Activated T-cell treated with anti-CD3 and anti-CD28 coated beads, Interleukin-2, amount 50 U/mL, for 72 hours (primary cell): ENCODE results near the gene PIEZO1. TPM values are rescaled to one million over a fixed set of nuclear protein-coding genes. Genes with fewer than 3 reads are reported as not detected.
"Not testable (repeated sequence)": the region's sequence is repeated elsewhere in the genome, so short reads cannot be mapped to it uniquely, and the experiment has no call there.

Experiments
- ATAC-seq, 2 donors: fragments of 150-1000 bp; cut with Tn5 transposase; replicated peaks in 1 of 2; 2 replicates each; pipeline ENCODE4 v1.10.0; 2021; ENCODE audit warnings: moderate library complexity in 2 of 2, mild to moderate bottlenecking in 1 of 2
- DNase-seq, 2 donors: peaks; one replicate each; pipeline ENCODE4 v3.0.0; 2021 to 2022; ENCODE audit warnings: mixed read lengths in 1 of 2
- H3K27ac Mint-ChIP-seq: one replicate; pipeline ENCODE4 v1.8.0; 2022; ENCODE audit warnings: mild to moderate bottlenecking, moderate library complexity, mixed read lengths
- H3K27me3 Mint-ChIP-seq: one replicate; pipeline ENCODE4 v1.8.0; 2022; ENCODE audit warnings: low read depth, mixed read lengths
- H3K36me3 Mint-ChIP-seq, 2 donors: one replicate each; pipeline ENCODE4 v1.8.0; 2022; ENCODE audit warnings: mixed read lengths in 2 of 2, mild to moderate bottlenecking in 1 of 2; ENCODE audit not compliant: insufficient read depth in 2 of 2
- H3K4me1 Mint-ChIP-seq: one replicate; pipeline ENCODE4 v1.8.0; 2022; ENCODE audit warnings: low read depth, mixed read lengths
- H3K4me3 Mint-ChIP-seq, 2 donors: one replicate each; pipeline ENCODE4 v1.8.0; 2022; ENCODE audit warnings: mild to moderate bottlenecking in 2 of 2, mixed read lengths in 2 of 2, moderate library complexity in 2 of 2
- H3K9me3 Mint-ChIP-seq, 2 donors: one replicate each; pipeline ENCODE4 v1.8.0; 2022; ENCODE audit warnings: mixed read lengths in 2 of 2
- total RNA-seq, 2 donors: library from RNA; stranded (reverse); gene quantifications; one replicate each; pipeline ENCODE4 v1.2.3, GENCODE V29; 2022

PIEZO1 gene
- total RNA-seq, 2 donors from 2014 or later = 94.1 to 141 TPM

DNA sequence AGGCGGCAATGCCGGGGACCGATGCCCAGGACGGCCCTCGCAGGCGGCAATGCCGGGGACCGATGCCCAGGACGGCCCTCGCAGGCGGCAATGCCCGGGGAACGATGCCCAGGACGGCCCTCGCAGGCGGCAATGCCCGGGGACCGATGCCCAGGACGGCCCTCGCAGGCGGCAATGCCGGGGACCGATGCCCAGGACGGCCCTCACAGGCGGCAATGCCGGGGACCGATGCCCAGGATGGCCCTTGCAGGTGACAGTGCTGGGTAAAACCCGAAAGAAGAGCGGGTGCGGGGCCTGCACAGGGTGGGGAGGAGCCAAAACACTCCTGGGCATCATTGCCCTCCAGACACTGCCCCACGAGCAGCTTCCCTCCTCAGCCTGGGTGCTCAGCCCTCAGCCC is 38.6 kb upstream of the PIEZO1 start:
- not testable (repeated sequence) for ATAC-seq, H3K36me3 Mint-ChIP-seq, H3K4me3 Mint-ChIP-seq, DNase-seq, H3K27ac Mint-ChIP-seq, H3K27me3 Mint-ChIP-seq, H3K9me3 Mint-ChIP-seq, H3K4me1 Mint-ChIP-seq

DNA sequence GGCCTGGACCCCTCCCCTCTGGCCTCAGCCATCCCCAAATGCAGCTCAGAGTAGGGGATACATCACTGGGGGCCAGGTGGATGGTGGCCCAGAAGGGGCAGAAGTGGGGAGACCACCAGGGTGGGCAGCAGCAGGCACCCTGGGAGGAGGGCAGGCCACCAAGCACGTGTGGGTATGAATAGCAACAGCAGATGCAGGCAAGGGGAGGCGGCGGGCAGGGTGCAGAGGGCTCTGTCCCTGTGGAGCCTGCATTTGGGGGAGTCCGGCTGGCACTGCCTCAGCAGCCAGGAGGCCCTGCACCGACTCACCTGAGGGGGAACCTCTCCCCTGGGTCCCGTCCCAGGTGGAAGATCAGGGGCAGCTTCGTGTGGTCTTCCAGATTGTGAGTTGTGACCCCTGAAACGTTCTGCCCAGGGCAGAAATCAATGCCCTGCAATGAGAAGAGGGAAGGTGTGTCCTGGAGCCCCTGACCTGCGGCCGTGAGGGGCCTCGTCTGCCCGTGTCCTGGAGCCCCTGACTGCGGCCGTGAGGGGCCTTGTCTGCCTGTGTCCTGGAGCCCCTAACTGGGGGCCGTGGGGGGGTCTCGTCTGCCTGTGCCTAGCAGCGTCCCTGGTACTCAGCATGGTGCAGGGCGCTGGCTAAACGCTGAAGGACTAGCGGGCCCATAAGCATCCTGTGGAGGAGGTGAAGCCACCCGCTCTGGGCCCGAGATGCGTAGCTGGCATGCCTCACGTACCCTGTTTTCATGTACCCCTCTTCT is 37.4 kb upstream of the PIEZO1 start:
- no peaks in the 10 kb centered on the region for H3K9me3 Mint-ChIP-seq

DNA sequence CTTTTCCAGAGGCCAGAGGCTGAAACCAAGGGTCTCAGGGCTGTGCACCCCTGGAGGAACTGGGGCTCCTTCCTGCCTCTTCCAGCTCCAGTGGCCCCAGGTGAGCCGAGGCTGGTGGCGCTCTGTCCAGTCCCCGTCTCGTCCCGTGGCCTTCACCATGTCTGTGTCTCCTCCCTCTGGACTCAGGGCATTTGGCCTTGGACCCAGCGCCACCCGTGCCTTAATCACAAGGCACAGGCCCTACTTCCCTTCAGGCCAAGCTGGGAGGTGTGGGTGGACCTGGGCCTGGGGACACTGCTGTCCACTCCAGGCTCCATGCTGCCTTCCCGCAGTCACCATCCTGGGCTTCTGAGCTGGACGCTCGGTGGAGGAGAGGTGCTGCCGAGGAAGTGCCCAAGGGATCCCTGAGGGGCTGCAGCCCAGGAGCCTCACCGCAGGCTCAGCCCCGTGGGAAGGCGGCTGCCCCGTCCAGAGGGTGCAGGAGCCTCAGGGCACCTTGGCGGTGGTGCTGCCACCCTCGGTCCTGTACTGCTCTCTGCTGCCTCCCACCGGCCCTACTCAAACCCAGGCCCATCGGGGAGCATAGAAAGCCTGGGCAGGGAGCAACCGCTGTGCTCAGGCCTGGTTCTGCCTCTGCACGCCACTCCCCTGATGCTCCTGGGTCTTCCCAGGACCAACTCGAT is 36.3 kb upstream of the PIEZO1 start:
- DNase-seq (no peak), ATAC-seq (no peak)
- Mint-ChIP-seq H3K9me3 (no peaks in the 10 kb centered on the region), H3K27ac (no peak overlapping the region), H3K4me3 (no peak overlapping the region), H3K36me3 (no peaks in the 10 kb centered on the region), H3K4me1 (no peaks in the 10 kb centered on the region), H3K27me3 (no peaks in the 10 kb centered on the region)

More for the DNA sequence above, 37.4 kb upstream of the PIEZO1 start:
- Mint-ChIP-seq H3K27ac (no peak overlapping the region), H3K27me3 (no peaks in the 10 kb centered on the region), H3K36me3 (no peaks in the 10 kb centered on the region), H3K4me3 (no peak overlapping the region), H3K4me1 (no peaks in the 10 kb centered on the region)
- ATAC-seq (no peak), DNase-seq (no peak)

DNA sequence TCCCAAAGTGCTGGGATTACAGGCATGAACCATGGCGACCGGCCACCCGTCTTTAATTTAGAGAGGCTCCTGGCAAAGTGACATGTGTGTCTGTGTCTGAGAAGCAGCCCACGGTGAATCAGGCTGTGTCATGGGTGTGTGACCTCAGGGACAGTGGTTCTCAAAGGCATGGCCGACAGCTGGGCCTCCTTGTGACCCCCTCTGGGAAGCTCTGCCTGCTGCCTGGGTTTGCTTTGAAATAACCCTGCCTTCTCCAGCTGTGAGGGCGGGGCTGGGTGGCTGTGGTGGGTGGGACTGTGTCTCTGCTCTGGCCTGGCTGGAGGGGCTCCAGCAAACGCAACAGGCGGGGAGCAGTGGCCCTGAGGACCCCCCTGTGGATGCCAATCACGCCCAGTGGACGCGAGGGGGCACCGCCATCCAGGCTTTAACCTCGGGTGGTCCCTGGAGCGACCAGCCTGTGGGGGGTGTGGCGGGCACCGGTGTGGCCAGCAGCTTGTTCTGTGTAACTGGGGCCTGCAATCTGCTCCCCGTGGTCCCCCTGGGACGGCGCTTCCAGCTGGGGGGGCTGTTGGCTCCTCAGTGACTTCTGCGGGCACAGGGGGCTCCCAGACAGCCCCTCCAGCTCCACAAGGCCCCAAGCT is 35.5 kb upstream of the PIEZO1 start:
- Mint-ChIP-seq H3K4me1 (no peaks in the 10 kb centered on the region), H3K36me3 (no peaks in the 10 kb centered on the region), H3K27ac (no peak overlapping the region), H3K9me3 (no peaks in the 10 kb centered on the region), H3K27me3 (no peaks in the 10 kb centered on the region), H3K4me3 (no peak overlapping the region)
- ATAC-seq = no peak
- no peak for DNase-seq

- no peaks in the 10 kb centered on the region for H3K36me3 Mint-ChIP-seq
- DNase-seq (no peak), ATAC-seq (no peak)
- no peaks in the 10 kb centered on the region for H3K4me1 Mint-ChIP-seq
- H3K27me3 Mint-ChIP-seq = no peaks in the 10 kb centered on the region
- H3K9me3 Mint-ChIP-seq = no peaks in the 10 kb centered on the region
- H3K4me3 Mint-ChIP-seq = no peak overlapping the region
- peak overlapping the region; percentile 68 for H3K27ac Mint-ChIP-seq
Measured at GRCh38 chr16:88819126-88819525, 34.1 kb upstream of the PIEZO1 start.

DNA sequence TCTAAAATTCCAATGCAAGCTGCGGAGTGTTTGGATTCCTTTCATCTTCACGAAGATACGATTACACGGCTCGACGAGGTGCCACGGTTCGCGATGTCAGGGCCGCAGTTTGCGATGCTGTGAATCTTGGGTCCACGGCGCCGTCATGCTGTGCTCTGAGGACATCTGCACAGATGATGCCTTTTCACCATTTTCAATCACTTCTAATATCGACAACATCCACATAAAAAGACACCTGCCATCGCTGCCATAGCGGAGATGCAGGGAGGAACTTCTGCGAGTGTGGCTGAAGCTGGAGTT is 33.5 kb upstream of the PIEZO1 start:
- no peak overlapping the region for H3K27ac Mint-ChIP-seq
- H3K4me3 Mint-ChIP-seq = no peak overlapping the region
- no peaks in the 10 kb centered on the region for H3K27me3 Mint-ChIP-seq
- H3K4me1 Mint-ChIP-seq = no peaks in the 10 kb centered on the region
- no peaks in the 10 kb centered on the region for H3K9me3 Mint-ChIP-seq
- no peak for ATAC-seq
- no peak for DNase-seq
- H3K36me3 Mint-ChIP-seq = no peaks in the 10 kb centered on the region

DNA sequence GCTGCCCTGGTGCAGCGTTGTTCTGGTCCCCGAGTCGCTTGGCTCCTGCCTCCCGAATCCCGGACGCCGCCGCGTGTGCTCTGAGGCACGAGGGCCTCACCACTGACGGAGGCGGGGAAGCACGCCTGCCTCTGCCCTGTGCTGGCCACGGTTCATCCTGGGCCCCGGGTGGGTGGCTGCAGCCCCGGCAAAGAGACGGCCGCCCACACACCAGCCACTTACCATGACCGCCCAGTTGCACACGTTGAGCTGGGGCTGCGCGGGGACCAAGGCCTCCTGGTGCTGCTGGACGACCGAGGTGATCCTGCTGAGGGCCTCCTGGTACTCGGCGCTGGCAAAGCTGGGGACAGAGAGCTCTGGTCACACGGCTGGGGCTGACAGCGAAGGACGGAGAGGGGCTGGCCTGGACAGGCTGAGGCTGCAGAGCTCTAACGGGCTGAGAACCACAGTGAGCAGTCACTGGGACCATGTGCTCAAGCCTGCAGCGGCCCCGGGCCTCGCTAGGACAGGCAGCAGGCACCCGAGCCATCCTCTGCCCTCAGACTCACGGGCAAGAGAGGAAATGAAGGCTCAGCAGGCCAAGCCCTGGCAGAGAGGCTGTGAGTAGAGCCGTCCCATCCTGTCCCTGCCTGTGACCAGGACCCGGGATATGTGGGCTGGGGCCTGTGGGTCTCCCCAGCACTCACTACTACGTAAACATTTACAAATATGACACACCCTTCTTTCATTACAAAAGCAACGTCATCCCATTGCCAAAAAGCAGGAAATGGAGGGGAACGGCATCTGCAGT is 33.0 kb upstream of the PIEZO1 start:
- Mint-ChIP-seq H3K9me3 (no peaks in the 10 kb centered on the region), H3K27me3 (no peaks in the 10 kb centered on the region), H3K4me3 (no peak overlapping the region), H3K4me1 (peaks cover under 1% of the 10 kb centered on the region), H3K36me3 (no peaks in the 10 kb centered on the region), H3K27ac (no peak overlapping the region)
- no peak for DNase-seq
- no peak for ATAC-seq

DNA sequence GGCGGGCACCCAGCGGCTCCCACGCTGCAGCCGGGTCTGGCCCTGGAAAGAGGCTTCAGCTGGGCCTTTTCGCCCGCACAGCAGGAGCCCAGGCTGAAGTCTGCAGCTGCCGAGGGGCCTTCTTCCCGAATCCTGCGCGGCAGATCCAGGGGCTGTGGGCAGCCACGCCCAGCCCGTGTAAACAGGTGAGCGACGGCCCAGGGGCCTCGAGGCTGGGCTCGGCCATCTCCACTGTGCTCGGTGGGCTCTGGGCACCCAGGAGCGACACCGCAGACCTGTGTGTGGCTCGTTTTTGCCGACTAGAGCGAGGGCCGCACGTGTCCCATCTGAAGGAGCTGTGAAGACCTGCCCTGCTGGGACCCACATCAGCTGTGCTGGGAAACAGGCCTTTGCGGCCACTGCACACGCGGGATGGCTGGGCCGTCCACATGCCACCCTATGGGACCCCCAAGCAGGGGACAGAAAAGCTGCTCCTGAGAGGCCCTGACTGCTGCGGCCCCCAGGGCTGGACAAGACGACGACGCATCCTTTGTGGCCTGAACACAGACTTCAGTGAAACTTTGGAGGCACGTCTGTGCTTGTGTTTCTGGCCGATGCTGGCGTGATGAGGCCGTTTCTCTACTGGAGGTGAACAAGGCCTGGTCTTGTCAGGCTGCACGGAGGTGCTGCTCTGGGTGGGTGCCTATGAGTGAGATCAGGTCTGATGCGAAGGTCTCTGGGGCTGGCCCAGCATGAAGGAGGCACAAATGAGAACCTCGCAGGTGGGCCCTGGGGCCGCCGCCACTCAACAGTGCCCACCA is 31.9 kb upstream of the PIEZO1 start:
- ATAC-seq (no peak), DNase-seq (no peak)
- Mint-ChIP-seq H3K4me3 (no peak overlapping the region), H3K4me1 (peaks cover 6% of the 10 kb centered on the region), H3K36me3 (no peaks in the 10 kb centered on the region), H3K9me3 (no peaks in the 10 kb centered on the region), H3K27ac (no peak overlapping the region), H3K27me3 (no peaks in the 10 kb centered on the region)

DNA sequence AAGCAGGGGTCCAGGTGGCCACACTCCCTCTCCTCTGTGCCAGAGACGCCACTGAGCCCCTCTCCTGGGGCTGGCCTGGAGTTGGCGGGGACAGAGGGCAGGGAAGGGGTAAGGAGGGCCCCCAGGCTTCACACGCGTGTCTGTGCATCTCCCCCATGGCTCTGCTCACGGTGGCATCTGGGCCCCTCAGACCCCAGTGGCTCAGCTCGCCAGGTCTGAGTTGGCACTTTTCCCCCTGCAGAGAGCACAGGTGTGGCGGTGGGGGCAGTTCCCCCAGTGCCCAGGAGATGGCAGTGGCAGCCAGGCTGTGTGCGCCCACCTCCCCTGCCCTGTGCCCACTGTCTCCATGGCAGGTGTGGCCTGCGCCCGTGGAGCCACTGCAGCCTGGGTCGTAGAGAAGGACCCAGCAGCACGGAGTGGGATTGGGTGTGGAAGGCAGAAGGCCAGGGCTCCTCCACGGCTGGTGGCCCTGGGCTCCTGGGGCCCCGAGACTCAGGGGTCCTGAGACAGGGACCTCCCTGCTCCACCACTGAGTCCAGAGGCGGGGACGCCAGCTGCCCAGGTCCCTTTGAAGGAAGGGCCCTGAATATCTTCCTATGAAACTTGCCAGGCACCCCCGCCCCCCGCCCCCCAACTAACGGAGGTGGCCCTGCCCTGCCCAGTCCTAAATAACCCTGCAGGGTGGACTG is 31.0 kb upstream of the PIEZO1 start:
- H3K9me3 Mint-ChIP-seq = no peaks in the 10 kb centered on the region
- H3K4me1 Mint-ChIP-seq = peaks cover 6% of the 10 kb centered on the region
- DNase-seq = peak; percentile 72 to 73

DNA sequence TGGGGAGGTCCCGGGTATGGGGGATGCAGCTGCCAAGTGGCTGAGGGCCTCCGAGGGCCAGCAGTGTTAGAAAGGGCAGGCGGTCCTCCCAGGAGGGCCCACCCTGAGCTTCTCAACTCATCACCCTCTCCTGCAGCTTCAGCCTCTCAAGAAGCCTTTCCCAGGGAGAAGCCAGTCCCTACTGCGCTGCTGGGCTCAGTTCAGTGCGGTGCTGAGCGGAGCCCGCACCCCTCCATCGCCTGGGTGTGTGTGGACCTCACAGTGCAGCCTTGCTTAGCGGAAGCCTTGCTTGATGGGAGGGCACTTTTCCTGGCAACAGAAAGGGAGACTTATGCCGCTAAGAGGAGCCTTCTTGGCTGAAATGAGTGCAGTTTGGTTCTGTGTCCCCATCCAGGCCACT is 30.2 kb upstream of the PIEZO1 start:
- DNase-seq = no peak
- H3K4me3 Mint-ChIP-seq = no peak overlapping the region
- no peak for ATAC-seq
- no peaks in the 10 kb centered on the region for H3K27me3 Mint-ChIP-seq
- peaks cover 14% of the 10 kb centered on the region for H3K4me1 Mint-ChIP-seq
- no peaks in the 10 kb centered on the region for H3K36me3 Mint-ChIP-seq
- H3K27ac Mint-ChIP-seq = no peak overlapping the region
- H3K9me3 Mint-ChIP-seq = no peaks in the 10 kb centered on the region

More for the DNA sequence above, 31.0 kb upstream of the PIEZO1 start:
- H3K36me3 Mint-ChIP-seq = no peaks in the 10 kb centered on the region
- H3K27me3 Mint-ChIP-seq = no peaks in the 10 kb centered on the region
- no peak overlapping the region for H3K27ac Mint-ChIP-seq
- peak; percentile 11 to 18 for ATAC-seq
- no peak overlapping the region for H3K4me3 Mint-ChIP-seq

DNA sequence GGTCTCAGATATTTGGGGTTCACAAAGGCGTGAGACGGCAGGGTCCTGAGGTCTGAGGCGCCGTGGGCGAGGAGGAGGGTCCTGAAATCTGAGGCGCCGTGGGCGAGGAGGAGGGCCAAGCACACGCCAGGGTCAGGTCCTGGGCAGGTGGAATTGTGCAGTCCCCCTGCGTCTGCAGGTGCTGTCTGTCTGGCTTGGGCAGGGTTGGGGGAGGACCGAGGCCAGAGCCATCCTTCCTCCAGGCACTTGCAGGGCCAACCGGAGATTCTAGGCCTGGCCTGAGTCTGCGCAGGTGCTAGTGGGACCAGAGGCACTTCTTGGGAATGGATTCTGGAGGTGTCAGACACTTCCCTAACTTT is 29.1 kb upstream of the PIEZO1 start:
- DNase-seq (no peak), ATAC-seq (no peak)
- Mint-ChIP-seq H3K27ac (no peak overlapping the region), H3K9me3 (no peaks in the 10 kb centered on the region), H3K36me3 (peaks cover 0 to 2% of the 10 kb centered on the region in 2 donors), H3K4me3 (peak overlapping the region; percentile 7 to 25), H3K27me3 (no peaks in the 10 kb centered on the region), H3K4me1 (peaks cover 23% of the 10 kb centered on the region)
